ENCODE data around the gene DTNBP1. TPM values are rescaled to one million over a fixed set of nuclear protein-coding genes. Genes with fewer than 3 reads are reported as not detected.

DTNBP1 gene
- total and polyA plus RNA-seq, 2 of the 13 experiments (the other 11 are each of a cell fraction or from before 2014, with no cell fraction given) = 6.6 to 19.1 TPM

DNA sequence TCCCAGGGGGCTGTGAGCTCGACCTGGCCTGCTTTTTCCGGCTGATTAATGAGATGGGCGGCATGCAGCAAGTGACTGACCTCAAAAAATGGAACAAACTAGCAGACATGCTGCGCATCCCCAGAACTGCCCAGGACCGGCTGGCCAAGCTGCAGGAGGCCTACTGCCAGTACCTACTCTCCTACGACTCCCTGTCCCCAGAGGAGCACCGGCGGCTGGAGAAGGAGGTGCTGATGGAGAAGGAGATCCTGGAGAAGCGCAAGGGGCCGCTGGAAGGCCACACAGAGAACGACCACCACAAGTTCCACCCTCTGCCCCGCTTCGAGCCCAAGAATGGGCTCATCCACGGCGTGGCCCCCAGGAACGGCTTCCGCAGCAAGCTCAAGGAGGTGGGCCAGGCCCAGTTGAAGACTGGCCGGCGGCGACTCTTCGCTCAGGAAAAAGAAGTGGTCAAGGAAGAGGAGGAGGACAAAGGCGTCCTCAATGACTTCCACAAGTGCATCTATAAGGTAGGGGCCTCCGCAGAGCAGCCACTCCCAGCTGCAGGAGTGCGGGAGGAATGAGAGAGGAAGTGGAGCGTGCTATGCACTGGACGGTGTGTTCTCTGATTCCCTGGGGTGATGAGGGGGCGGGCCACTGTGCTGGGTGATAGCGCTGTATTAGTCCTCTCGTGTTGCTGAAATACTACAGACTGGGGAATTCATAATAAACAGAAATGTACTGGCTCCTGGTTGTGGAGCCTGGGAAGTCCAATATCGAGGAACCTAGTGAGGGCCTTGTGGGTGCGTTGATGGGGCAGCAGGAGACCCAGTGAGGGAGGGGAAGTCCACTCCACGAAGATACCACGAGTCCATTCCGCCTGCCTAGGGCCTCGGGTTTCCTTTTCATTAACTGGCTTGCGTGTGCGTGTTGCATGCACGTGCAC is 161.7 kb downstream of the DTNBP1 start (continued):
- TF ChIP-seq, protein P1, sequence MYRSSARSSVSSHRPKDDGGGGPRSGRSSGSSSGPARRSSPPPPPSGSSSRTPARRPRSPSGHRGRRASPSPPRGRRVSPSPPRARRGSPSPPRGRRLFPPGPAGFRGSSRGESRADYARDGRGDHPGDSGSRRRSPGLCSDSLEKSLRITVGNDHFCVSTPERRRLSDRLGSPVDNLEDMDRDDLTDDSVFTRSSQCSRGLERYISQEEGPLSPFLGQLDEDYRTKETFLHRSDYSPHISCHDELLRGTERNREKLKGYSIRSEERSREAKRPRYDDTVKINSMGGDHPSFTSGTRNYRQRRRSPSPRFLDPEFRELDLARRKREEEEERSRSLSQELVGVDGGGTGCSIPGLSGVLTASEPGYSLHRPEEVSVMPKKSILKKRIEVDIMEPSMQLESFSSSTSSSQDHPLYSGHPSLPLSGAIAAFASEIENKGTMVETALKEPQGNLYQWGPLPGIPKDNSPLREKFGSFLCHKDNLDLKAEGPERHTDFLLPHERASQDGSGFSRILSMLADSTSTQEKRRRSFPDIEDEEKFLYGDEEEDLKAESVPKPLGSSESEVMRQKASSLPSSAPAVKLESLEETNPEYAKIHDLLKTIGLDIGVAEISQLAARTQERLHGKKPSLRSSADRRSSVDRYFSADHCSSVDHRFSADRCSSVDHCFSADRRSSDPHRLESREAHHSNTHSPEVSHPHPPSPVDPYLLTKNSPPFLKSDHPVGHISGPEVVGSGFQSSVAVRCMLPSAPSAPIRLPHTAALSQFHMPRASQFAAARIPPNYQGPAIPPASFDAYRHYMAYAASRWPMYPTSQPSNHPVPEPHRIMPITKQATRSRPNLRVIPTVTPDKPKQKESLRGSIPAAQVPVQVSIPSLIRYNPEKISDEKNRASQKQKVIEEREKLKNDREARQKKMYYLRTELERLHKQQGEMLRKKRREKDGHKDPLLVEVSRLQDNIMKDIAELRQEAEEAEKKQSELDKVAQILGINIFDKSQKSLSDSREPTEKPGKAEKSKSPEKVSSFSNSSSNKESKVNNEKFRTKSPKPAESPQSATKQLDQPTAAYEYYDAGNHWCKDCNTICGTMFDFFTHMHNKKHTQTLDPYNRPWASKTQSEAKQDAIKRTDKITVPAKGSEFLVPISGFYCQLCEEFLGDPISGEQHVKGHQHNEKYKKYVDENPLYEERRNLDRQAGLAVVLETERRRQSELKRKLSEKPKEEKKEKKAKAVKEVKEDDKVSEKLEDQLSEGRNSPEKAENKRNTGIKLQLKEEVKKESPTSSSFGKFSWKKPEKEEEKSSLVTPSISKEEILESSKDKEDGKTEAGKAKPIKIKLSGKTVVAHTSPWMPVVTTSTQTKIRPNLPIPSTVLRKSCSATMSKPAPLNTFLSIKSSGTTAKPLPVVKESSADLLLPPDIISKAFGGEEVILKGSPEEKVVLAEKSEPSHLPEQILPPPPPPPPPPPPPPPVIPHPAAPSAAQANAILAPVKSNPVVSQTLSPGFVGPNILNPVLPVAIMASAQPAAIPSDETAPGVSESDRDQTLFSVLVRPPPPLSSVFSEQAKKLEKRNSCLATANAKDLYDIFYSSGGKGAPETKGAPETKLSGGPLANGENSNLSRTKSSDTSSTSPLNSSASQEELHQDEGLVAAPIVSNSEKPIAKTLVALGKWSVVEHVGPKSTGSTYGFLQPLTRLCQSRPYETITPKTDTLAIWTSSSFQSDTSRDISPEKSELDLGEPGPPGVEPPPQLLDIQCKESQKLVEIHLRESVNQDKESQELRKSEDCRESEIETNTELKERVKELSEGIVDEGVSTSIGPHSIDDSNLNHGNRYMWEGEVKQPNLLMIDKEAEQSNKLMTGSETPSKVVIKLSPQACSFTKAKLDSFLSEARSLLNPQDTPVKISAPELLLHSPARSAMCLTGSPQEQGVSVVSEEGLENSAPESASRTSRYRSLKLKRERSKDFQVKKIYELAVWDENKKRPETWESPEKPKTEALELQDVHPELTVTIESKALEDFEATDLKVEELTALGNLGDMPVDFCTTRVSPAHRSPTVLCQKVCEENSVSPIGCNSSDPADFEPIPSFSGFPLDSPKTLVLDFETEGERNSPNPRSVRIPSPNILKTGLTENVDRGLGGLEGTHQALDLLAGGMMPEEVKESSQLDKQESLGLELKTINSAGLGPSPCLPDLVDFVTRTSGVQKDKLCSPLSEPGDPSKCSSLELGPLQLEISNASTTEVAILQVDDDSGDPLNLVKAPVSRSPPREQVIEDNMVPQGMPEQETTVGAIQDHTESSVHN (CRISPR knock-in tag; IDR thresholded peaks at IDR 0.05) = no peak
- TF ChIP-seq FOSL1 (CRISPR knock-in tag; IDR thresholded peaks at IDR 0.05; ENCODE audit: borderline replicate concordance) = no peak
- TF ChIP-seq, protein P2, sequence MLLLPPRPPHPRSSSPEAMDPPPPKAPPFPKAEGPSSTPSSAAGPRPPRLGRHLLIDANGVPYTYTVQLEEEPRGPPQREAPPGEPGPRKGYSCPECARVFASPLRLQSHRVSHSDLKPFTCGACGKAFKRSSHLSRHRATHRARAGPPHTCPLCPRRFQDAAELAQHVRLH (CRISPR knock-in tag; IDR thresholded peaks at IDR 0.05; ENCODE audit: borderline replicate concordance, low read depth) = no peak
- no peak for TF ChIP-seq GABPA (IDR thresholded peaks at IDR 0.05; ENCODE audit: low read depth, low read length)
- no peak for TF ChIP-seq GABPA (CRISPR knock-in tag; IDR thresholded peaks at IDR 0.05; ENCODE audit: low read depth)
- no peak for TF ChIP-seq ZNF790 (CRISPR knock-in tag; IDR thresholded peaks at IDR 0.05; ENCODE audit: borderline replicate concordance)
- no peak for TF ChIP-seq GATAD1 (CRISPR knock-in tag; IDR thresholded peaks at IDR 0.05)
- no peak for TF ChIP-seq ZNF879 (CRISPR knock-in tag; IDR thresholded peaks at IDR 0.05)

Data from HepG2 (cell line).